D721Med (cell line): Measurements from ENCODE around the gene KRT83.

ENCODE experiments used
- DNase-seq: peaks from one replicate; pipeline ENCODE4 v3.0.0; 2011; ENCODE audit warnings: low spot score; ENCODE audit not compliant: insufficient read length
- FAIRE-seq: peaks from 2 replicates; lab custom pipeline; 2011; peaks lifted over from hg19 to GRCh38; lab: Jason Lieb, UNC
- TF ChIP-seq, protein P1 (sequence below): IDR thresholded peaks from 2 replicates; pipeline ENCODE4 v1.5.1; 2012; ENCODE audit warnings: mild to moderate bottlenecking, control low read depth; ENCODE audit not compliant: insufficient read depth; ENCODE audit errors: missing control alignments

The KRT83 gene

GRCh38 chr12:52300796-52301691 is 20.2 kb downstream of the KRT83 start:
- DNase-seq (no peak), FAIRE-seq (no peak)
- TF ChIP-seq, protein P1, sequence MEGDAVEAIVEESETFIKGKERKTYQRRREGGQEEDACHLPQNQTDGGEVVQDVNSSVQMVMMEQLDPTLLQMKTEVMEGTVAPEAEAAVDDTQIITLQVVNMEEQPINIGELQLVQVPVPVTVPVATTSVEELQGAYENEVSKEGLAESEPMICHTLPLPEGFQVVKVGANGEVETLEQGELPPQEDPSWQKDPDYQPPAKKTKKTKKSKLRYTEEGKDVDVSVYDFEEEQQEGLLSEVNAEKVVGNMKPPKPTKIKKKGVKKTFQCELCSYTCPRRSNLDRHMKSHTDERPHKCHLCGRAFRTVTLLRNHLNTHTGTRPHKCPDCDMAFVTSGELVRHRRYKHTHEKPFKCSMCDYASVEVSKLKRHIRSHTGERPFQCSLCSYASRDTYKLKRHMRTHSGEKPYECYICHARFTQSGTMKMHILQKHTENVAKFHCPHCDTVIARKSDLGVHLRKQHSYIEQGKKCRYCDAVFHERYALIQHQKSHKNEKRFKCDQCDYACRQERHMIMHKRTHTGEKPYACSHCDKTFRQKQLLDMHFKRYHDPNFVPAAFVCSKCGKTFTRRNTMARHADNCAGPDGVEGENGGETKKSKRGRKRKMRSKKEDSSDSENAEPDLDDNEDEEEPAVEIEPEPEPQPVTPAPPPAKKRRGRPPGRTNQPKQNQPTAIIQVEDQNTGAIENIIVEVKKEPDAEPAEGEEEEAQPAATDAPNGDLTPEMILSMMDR: no peak

DNA sequence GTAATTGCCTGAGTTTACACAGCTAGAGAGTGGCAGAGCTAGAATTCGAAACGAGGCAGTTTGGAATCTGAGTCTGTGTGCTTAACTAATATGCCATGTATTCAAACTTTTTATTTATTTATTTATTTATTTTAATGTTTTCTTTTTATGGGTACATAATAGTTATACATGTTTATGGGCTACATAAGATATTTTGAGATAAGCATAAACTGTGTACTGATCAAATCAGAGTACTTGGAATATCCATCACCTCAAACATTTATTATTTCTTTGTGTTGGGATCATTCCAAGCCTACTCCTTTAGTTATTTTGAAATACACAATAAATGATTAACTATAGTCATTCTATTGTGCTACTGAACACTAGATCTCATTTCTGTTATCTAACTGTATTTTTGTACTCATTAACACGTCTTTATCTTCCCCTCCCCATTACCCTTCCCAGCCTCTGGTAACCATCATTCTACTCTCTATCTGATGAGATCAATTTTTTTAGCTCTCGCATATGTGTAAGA is 22.5 kb downstream of the KRT83 start:
- no peak for FAIRE-seq
- DNase-seq: no peak
- TF ChIP-seq, protein P1: no peak

- TF ChIP-seq, protein P1: no peak
- DNase-seq (no peak), FAIRE-seq (no peak)
Measured at GRCh38 chr12:52296572-52297215, 24.5 kb downstream of the KRT83 start.

- no peak for FAIRE-seq
- no peak for DNase-seq
- TF ChIP-seq, protein P1: no peak
Measured at GRCh38 chr12:52295663-52296062, 25.5 kb downstream of the KRT83 start.

- TF ChIP-seq, protein P1: no peak
- FAIRE-seq (no peak), DNase-seq (no peak)
Measured at GRCh38 chr12:52294803-52295202, 26.4 kb downstream of the KRT83 start.

GRCh38 chr12:52293926-52294325 is 27.3 kb downstream of the KRT83 start:
- DNase-seq: no peak
- TF ChIP-seq, protein P1: no peak
- no peak for FAIRE-seq
